PFSK-1 (cell line): ENCODE results near the gene RYR1.

Experiments
- FOXP2 ChIP-seq: optimal IDR thresholded peaks from 2 replicates; pipeline ENCODE3; 2011; ENCODE audit warnings: borderline replicate concordance, control low read depth, inconsistent platforms; ENCODE audit not compliant: insufficient read depth; ENCODE audit errors: extremely low read length, extremely low read depth
- POLR2AphosphoS5 ChIP-seq: IDR thresholded peaks from 2 replicates; pipeline ENCODE4 v1.6.1; 2012; ENCODE audit warnings: low read depth, mild to moderate bottlenecking, control low read depth, low read length, moderate library complexity
- REST ChIP-seq, 2 experiments: IDR thresholded peaks; 2 replicates each; pipeline versions ENCODE4 v1.6.1 to v1.8.0; 2011 to 2012; ENCODE audit warnings: low read depth in 2 of 2, low read length in 2 of 2, control low read depth in 1 of 2, inconsistent platforms in 1 of 2, mild to moderate bottlenecking in 1 of 2, moderate library complexity in 1 of 2; ENCODE audit not compliant: insufficient read depth in 1 of 2
- SIN3A ChIP-seq: IDR thresholded peaks from 2 replicates; pipeline ENCODE4 v1.6.1; 2012; ENCODE audit warnings: mild to moderate bottlenecking, low read length, moderate library complexity, borderline replicate concordance; ENCODE audit not compliant: insufficient read depth
- TAF1 ChIP-seq: IDR thresholded peaks from 2 replicates; pipeline ENCODE4 v1.6.1; 2012; ENCODE audit warnings: low read length, control low read depth, borderline replicate concordance; ENCODE audit not compliant: insufficient read depth

The RYR1 gene

GRCh38 chr19:38522915-38523314 is 89.4 kb downstream of the RYR1 start:
- no peak for TF ChIP-seq POLR2AphosphoS5
- no peak for TF ChIP-seq SIN3A
- no peak for TF ChIP-seq TAF1
- TF ChIP-seq REST (IDR thresholded peaks at IDR 0.05; ENCODE audit: insufficient read depth in 1 of 2, low read depth in 2 of 2, low read length in 2 of 2), result no peak
- no peak for TF ChIP-seq FOXP2

DNA sequence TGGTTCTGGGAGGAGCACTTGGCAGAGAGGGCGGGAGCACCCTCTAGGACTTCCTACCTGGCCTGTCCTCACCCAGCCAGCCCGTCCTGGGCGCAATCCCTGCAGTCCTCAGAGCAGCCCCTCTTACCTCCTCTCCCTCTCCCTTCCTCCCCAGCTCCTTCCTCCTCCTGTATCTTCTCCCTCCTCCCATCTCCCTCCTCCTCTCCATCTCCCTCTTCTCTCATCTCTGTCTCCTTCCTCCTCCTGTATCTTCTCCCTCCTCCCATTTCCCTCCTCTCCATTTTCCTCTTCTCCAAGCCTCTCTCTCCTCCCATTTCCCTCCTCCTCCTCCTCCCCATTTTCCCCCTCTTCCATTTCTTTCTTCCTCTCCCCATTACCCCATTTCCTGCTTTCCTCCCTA is 89.8 kb downstream of the RYR1 start:
- no peak for TF ChIP-seq POLR2AphosphoS5
- no peak for TF ChIP-seq REST (IDR thresholded peaks at IDR 0.05; ENCODE audit: insufficient read depth in 1 of 2, low read depth in 2 of 2, low read length in 2 of 2)
- TF ChIP-seq TAF1, result no peak
- no peak for TF ChIP-seq SIN3A
- TF ChIP-seq FOXP2, result no peak

- TF ChIP-seq FOXP2 (no peak), REST (IDR thresholded peaks at IDR 0.05; ENCODE audit: insufficient read depth in 1 of 2, low read depth in 2 of 2, low read length in 2 of 2) (no peak), POLR2AphosphoS5 (no peak), TAF1 (no peak), SIN3A (no peak)
These were observed 90.9 kb downstream of the RYR1 start for GRCh38 chr19:38524369-38524768.

GRCh38 chr19:38524994-38525634 is 91.6 kb downstream of the RYR1 start:
- TF ChIP-seq FOXP2, result no peak
- no peak for TF ChIP-seq TAF1
- TF ChIP-seq SIN3A, result no peak
- no peak for TF ChIP-seq REST (IDR thresholded peaks at IDR 0.05; ENCODE audit: insufficient read depth in 1 of 2, low read depth in 2 of 2, low read length in 2 of 2)
- TF ChIP-seq POLR2AphosphoS5, result no peak

DNA sequence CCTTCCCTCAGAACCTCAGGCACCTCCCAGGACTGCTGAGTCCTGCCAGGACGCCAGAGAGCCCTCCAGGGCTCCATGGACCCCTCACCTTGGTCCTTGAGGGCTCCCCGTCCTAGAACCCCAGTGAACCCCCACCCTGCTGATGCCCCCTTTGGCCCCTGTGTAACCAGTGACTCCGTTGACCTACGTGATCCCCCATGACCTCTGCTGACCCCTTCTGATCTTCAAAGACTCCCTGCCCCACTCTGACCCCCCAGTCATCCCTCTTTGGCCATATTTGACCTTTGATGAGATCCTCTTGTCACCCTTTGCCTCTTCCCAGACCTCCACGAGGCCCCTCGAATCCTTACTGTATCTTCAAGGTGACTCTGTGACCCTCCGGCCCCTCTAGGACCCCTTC is 92.9 kb downstream of the RYR1 start:
- no peak for TF ChIP-seq FOXP2
- TF ChIP-seq REST (IDR thresholded peaks at IDR 0.05; ENCODE audit: insufficient read depth in 1 of 2, low read depth in 2 of 2, low read length in 2 of 2), result no peak
- no peak for TF ChIP-seq POLR2AphosphoS5
- TF ChIP-seq SIN3A, result no peak
- TF ChIP-seq TAF1, result no peak
